Measurements from ENCODE around the gene C17orf67.
A peak's percentile ranks its signal among the peaks of the same experiment; 100 is the strongest.

C17orf67 gene

GRCh38 chr17:56833809-56834379 lies at the start of gene C17orf67, which contains the start of gene DGKE:
TSS of gene C17orf67 (minus strand) at chr17:56833920. CDS start at chr17:56815810, 18,110 bp downstream.
TSS of gene DGKE (plus strand) at chr17:56834151. CDS start at chr17:56834796, 645 bp downstream.
- peak; percentile 98 for DNase-seq

- DNase-seq: no peak
Measured at GRCh38 chr17:56881685-56882295, 48.1 kb upstream of the C17orf67 start.

GRCh38 chr17:56880571-56880970 lies 46.9 kb upstream of the C17orf67 start:
- DNase-seq: no peak

GRCh38 chr17:56880133-56880532 lies 46.4 kb upstream of the C17orf67 start:
- DNase-seq: peak; percentile 74

- DNase-seq: no peak
Measured at GRCh38 chr17:56879280-56879679, 45.6 kb upstream of the C17orf67 start.

GRCh38 chr17:56876766-56877179 lies 43.1 kb upstream of the C17orf67 start:
- no peak for DNase-seq

GRCh38 chr17:56870081-56870651 lies 36.4 kb upstream of the C17orf67 start:
- DNase-seq: peak; percentile 88

- DNase-seq: no peak
Measured at GRCh38 chr17:56868716-56869115, 35.0 kb upstream of the C17orf67 start.

- DNase-seq: no peak
Measured at GRCh38 chr17:56867948-56868376, 34.2 kb upstream of the C17orf67 start.

- DNase-seq: no peak
Measured at GRCh38 chr17:56866496-56866895, 32.8 kb upstream of the C17orf67 start.

- DNase-seq: no peak
Measured at GRCh38 chr17:56866076-56866475, 32.4 kb upstream of the C17orf67 start.

GRCh38 chr17:56863974-56864373 lies 30.3 kb upstream of the C17orf67 start:
- DNase-seq: no peak

GRCh38 chr17:56861899-56862298 lies 28.2 kb upstream of the C17orf67 start:
- DNase-seq: no peak

GRCh38 chr17:56851008-56851407 lies 17.3 kb upstream of the C17orf67 start:
- no peak for DNase-seq

GRCh38 chr17:56850591-56850990 lies 16.9 kb upstream of the C17orf67 start:
- DNase-seq: no peak

- DNase-seq: no peak
Measured at GRCh38 chr17:56849131-56849530, 15.4 kb upstream of the C17orf67 start.

GRCh38 chr17:56847106-56847505 lies 13.4 kb upstream of the C17orf67 start:
- no peak for DNase-seq

GRCh38 chr17:56845934-56846333 lies 12.2 kb upstream of the C17orf67 start:
- DNase-seq: no peak

- DNase-seq: no peak
Measured at GRCh38 chr17:56842577-56842976, 8.9 kb upstream of the C17orf67 start.

GRCh38 chr17:56838687-56839086 lies 5.0 kb upstream of the C17orf67 start:
- DNase-seq: no peak

- peak; percentile 44 for DNase-seq
Measured at GRCh38 chr17:56835264-56835585, 1.5 kb upstream of the C17orf67 start.

- DNase-seq: peak; percentile 13
Measured at GRCh38 chr17:56834380-56835263, 902 bp upstream of the C17orf67 start.

GRCh38 chr17:56833057-56833808 lies 487 bp downstream of the C17orf67 start:
- peak; percentile 59 for DNase-seq
